OCI-LY1 (cell line): ENCODE results near the gene TAF4.

ENCODE experiments used
- H2AFZ ChIP-seq: fragments of 200-600 bp; sonication (generic), shearing (Covaris generic); 2 replicates; pipeline ENCODE4 v1.6.0; 2014; ENCODE audit warnings: antibody characterized with exemption, mild to moderate bottlenecking, low read length
- H3F3A ChIP-seq: fragments of 200-600 bp; sonication (generic), shearing (Covaris generic); 2 replicates; pipeline ENCODE4 v1.6.0; 2014; ENCODE audit warnings: mild to moderate bottlenecking, antibody characterized with exemption, low read length, moderate library complexity; ENCODE audit not compliant: insufficient read depth
- H3K27ac ChIP-seq: fragments of 200-600 bp; sonication (generic); 2 replicates; pipeline ENCODE4 v1.5.1; 2014; ENCODE audit warnings: low read length, mixed run types, mild to moderate bottlenecking, low read depth; ENCODE audit not compliant: poor library complexity, severe bottlenecking
- H3K27me3 ChIP-seq: fragments of 200-600 bp; sonication (generic); 2 replicates; pipeline ENCODE4 v1.6.0; 2014; ENCODE audit warnings: antibody characterized with exemption, mild to moderate bottlenecking, low read length, moderate library complexity; ENCODE audit not compliant: insufficient read depth
- H3K36me3 ChIP-seq: fragments of 200-600 bp; sonication (generic); 2 replicates; pipeline ENCODE4 v1.6.1; 2014; ENCODE audit warnings: mild to moderate bottlenecking, antibody characterized with exemption, low read length, moderate library complexity, mixed read lengths; ENCODE audit not compliant: insufficient read depth
- H3K4me1 ChIP-seq: fragments of 200-600 bp; sonication (generic); 2 replicates; pipeline ENCODE4 v1.5.1; 2014; ENCODE audit warnings: mild to moderate bottlenecking, low read length, moderate library complexity; ENCODE audit not compliant: insufficient read depth, severe bottlenecking
- H3K4me2 ChIP-seq: fragments of 200-600 bp; sonication (generic), shearing (Covaris generic); 2 replicates; pipeline ENCODE4 v1.6.1; 2014; ENCODE audit warnings: low read length
- H3K4me3 ChIP-seq: fragments of 200-600 bp; sonication (generic); 2 replicates; pipeline ENCODE4 v1.5.1; 2014; ENCODE audit warnings: low read length, low read depth, mild to moderate bottlenecking, mixed read lengths; ENCODE audit not compliant: poor library complexity, severe bottlenecking
- H3K79me2 ChIP-seq: fragments of 200-600 bp; shearing (Covaris generic); 2 replicates; pipeline ENCODE4 v1.6.1; 2016; ENCODE audit warnings: mixed run types, low read length, mixed read lengths; ENCODE audit not compliant: insufficient read depth
- H3K9ac ChIP-seq: fragments of 200-600 bp; sonication (generic), shearing (Covaris generic); 2 replicates; pipeline ENCODE4 v1.6.1; 2014; ENCODE audit warnings: mild to moderate bottlenecking, low read length, mixed read lengths
- H3K9me2 ChIP-seq: fragments of 200-600 bp; sonication (generic), shearing (Covaris generic); 2 replicates; pipeline ENCODE4 v1.6.1; 2014; ENCODE audit warnings: low read depth, mild to moderate bottlenecking, low read length, mixed read lengths
- H3K9me3 ChIP-seq: fragments of 200-600 bp; shearing (Covaris generic); 2 replicates; pipeline ENCODE4 v1.6.1; 2014; ENCODE audit warnings: low read length, mixed read lengths
- H4K20me1 ChIP-seq: fragments of 200-600 bp; sonication (generic), shearing (Covaris generic); 2 replicates; pipeline ENCODE4 v1.6.0; 2016; ENCODE audit warnings: mild to moderate bottlenecking, low read length; ENCODE audit not compliant: insufficient read depth
- CTCF ChIP-seq: fragments of 200-600 bp; sonication (generic), shearing (Covaris generic); IDR thresholded peaks from 2 replicates; pipeline ENCODE4 v1.5.1; 2017; ENCODE audit warnings: mild to moderate bottlenecking, antibody characterized with exemption, low read length, moderate library complexity, mixed read lengths
- EZH2 ChIP-seq: fragments of 200-600 bp; sonication (generic), shearing (Covaris generic); IDR thresholded peaks from 2 replicates; pipeline ENCODE4 v1.8.0; 2017; ENCODE audit warnings: borderline replicate concordance, mixed run types, mild to moderate bottlenecking, antibody characterized with exemption, low read length, moderate library complexity, mixed read lengths

Gene TAF4

GRCh38 chr20:62010551-62011402, 54.9 kb downstream of the TAF4 start:
- H3F3A ChIP-seq, result no peaks in the 10 kb centered on the region
- H3K79me2 ChIP-seq, result no peaks in the 10 kb centered on the region
- H3K4me2 ChIP-seq, result no peak overlapping the region
- H3K9ac ChIP-seq, result no peak overlapping the region
- no peaks in the 10 kb centered on the region for H3K9me2 ChIP-seq
- no peak overlapping the region for H2AFZ ChIP-seq
- TF ChIP-seq EZH2 (no peak), CTCF (peak; percentile 85)
- H3K27me3 ChIP-seq, result no peaks in the 10 kb centered on the region
- H3K4me1 ChIP-seq, result peaks cover 18% of the 10 kb centered on the region
- peak overlapping the region; percentile 4 for H3K27ac ChIP-seq
- H4K20me1 ChIP-seq, result no peaks in the 10 kb centered on the region
- peaks cover 35% of the 10 kb centered on the region; the same call in 1 of the 2 replicates for H3K36me3 ChIP-seq
- H3K9me3 ChIP-seq, result no peaks in the 10 kb centered on the region
- H3K4me3 ChIP-seq, result no peak overlapping the region

- Histone ChIP-seq H2AFZ (no peak overlapping the region), H3K4me1 (peaks cover 23% of the 10 kb centered on the region), H3K9me3 (no peaks in the 10 kb centered on the region), H3K4me2 (no peak overlapping the region), H3K79me2 (no peaks in the 10 kb centered on the region), H4K20me1 (no peaks in the 10 kb centered on the region), H3K9ac (no peak overlapping the region), H3F3A (no peaks in the 10 kb centered on the region), H3K4me3 (no peak overlapping the region), H3K27me3 (no peaks in the 10 kb centered on the region), H3K9me2 (no peaks in the 10 kb centered on the region), H3K36me3 (peaks cover 40% of the 10 kb centered on the region; the same call in 1 of the 2 replicates), H3K27ac (no peak overlapping the region)
- TF ChIP-seq CTCF (no peak), EZH2 (no peak)
These were observed 55.7 kb downstream of the TAF4 start for GRCh38 chr20:62009869-62010445.

GRCh38 chr20:62009322-62009721, 56.4 kb downstream of the TAF4 start:
- no peaks in the 10 kb centered on the region for H3K27me3 ChIP-seq
- no peak overlapping the region for H3K27ac ChIP-seq
- H3K4me3 ChIP-seq, result no peak overlapping the region
- no peaks in the 10 kb centered on the region for H3K9me2 ChIP-seq
- no peak overlapping the region for H2AFZ ChIP-seq
- peaks cover 29% of the 10 kb centered on the region for H3K4me1 ChIP-seq
- no peaks in the 10 kb centered on the region for H3F3A ChIP-seq
- H3K9ac ChIP-seq, result no peak overlapping the region
- no peaks in the 10 kb centered on the region for H4K20me1 ChIP-seq
- TF ChIP-seq EZH2 (no peak), CTCF (no peak)
- H3K4me2 ChIP-seq, result no peak overlapping the region
- H3K36me3 ChIP-seq, result peaks cover 40% of the 10 kb centered on the region; the same call in 1 of the 2 replicates
- no peaks in the 10 kb centered on the region for H3K9me3 ChIP-seq
- H3K79me2 ChIP-seq, result no peaks in the 10 kb centered on the region
